Stomach (tissue), 9 donors: ENCODE measurements around the gene RBM19. TPM values are rescaled to one million over a fixed set of nuclear protein-coding genes. Genes with fewer than 3 reads are reported as not detected.

Source experiments
- DNase-seq, 2 donors: peaks; one replicate each; pipeline versions ENCODE4 v3.0.0 to v3.0.0-alpha.2; 2013 to 2019
- H3K27ac ChIP-seq, 5 donors: fragments of 200-600 bp in 4 of 5; sonication (generic) in 4 of 5; one replicate each; pipeline ENCODE4 v1.5.1; 2013 to 2019; ENCODE audit warnings: mild to moderate bottlenecking in 1 of 5, moderate library complexity in 1 of 5
- H3K27me3 ChIP-seq, 3 donors: fragments of 200-600 bp; sonication (generic); one replicate each; pipeline ENCODE4 v1.5.1; 2017 to 2019; ENCODE audit warnings: mixed run types in 1 of 3
- H3K36me3 ChIP-seq, 4 donors: fragments of 200-600 bp; sonication (generic); 1 replicate in 3 of 4; 2 replicates in 1 of 4; pipeline ENCODE4 v1.5.1; 2016 to 2019
- H3K4me1 ChIP-seq, 4 donors: fragments of 200-600 bp; sonication (generic); one replicate each; pipeline ENCODE4 v1.5.1; 2016 to 2019
- H3K4me3 ChIP-seq, 4 donors: fragments of 200-600 bp; sonication (generic) in 3 of 4; one replicate each; pipeline ENCODE4 v1.5.1; 2016 to 2019; ENCODE audit warnings: mild to moderate bottlenecking in 1 of 4
- H3K9me3 ChIP-seq, 4 donors: fragments of 200-600 bp; sonication (generic); one replicate each; pipeline ENCODE4 v1.5.1; 2016 to 2019
- CTCF ChIP-seq, 7 experiments: fragments of 450-650 bp in 4 of 7; fragments of 200-600 bp in 3 of 7; sonication (generic) in 3 of 7; IDR thresholded peaks; one replicate each; pipeline ENCODE4 v1.5.1; 2016 to 2019; ENCODE audit warnings: antibody characterized with exemption in 7 of 7, control low read depth in 2 of 7, mild to moderate bottlenecking in 1 of 7
- EP300 ChIP-seq: sonication (generic); formaldehyde crosslinking; IDR thresholded peaks from one replicate; pipeline ENCODE4 v1.6.1; 2017; ENCODE audit warnings: antibody characterized with exemption
- POLR2A ChIP-seq, 4 donors: fragments of 450-650 bp; IDR thresholded peaks; one replicate each; pipeline ENCODE4 v1.6.1; 2016; ENCODE audit warnings: antibody characterized with exemption in 4 of 4, control low read depth in 2 of 4, mild to moderate bottlenecking in 1 of 4, moderate library complexity in 1 of 4
- POLR2AphosphoS5 ChIP-seq, 3 donors: sonication (generic); formaldehyde crosslinking; IDR thresholded peaks; one replicate each; pipeline ENCODE4 v1.6.1; 2016; ENCODE audit warnings: antibody characterized with exemption in 3 of 3
- WGBS, 5 donors: extraction: QIAGEN DNeasy Blood & Tissue Kit in 3 of 5; methylation state at CpG; one replicate each; pipeline versions ENCODE4 v1.1.5 to v1.1.7; 2013 to 2018; 5-methylcytosine and 5-hydroxymethylcytosine counted together
- intact Hi-C: fragments of 100-400 bp; cut with DNase I; formaldehyde crosslinking; loops from one replicate; pipeline ENCODE4 v1.15.1; 2023; ENCODE audit warnings: low total_unique reads
- polyA plus RNA-seq, 3 donors: library from polyadenylated mRNA; stranded (reverse); fragments of 200-250 nt; gene quantifications; one replicate each; pipeline ENCODE4 v1.2.3, GENCODE V29; 2013
- total RNA-seq, 5 donors: library from RNA; depleted of rRNA; stranded (reverse); fragments of >200 nt; gene quantifications; one replicate each; pipeline versions ENCODE4 v1.1.0 to v1.2.3, GENCODE V29; 2014 to 2016
- donor health status: healthy with polysubstance abuse.
- donor health status: Bipolar disorder and iron deficiency.
- donor health status: healthy.

Gene RBM19
- total and polyA plus RNA-seq, 8 donors: 8.1 to 109 (median 27.3) TPM

- H3K36me3 ChIP-seq: peaks cover 8 to 51% (median 42%) of the 10 kb centered on the region in 4 donors
- no peak for DNase-seq
- WGBS, 5 donors: 92 to 98% (median 95%) methylated on average over 2 of the region's 2 CpGs
- no peak overlapping the region for H3K27ac ChIP-seq
- H3K4me1 ChIP-seq: no peaks in the 10 kb centered on the region
- H3K4me3 ChIP-seq: no peak overlapping the region
- intact Hi-C loops: no loop called here
- TF ChIP-seq CTCF (IDR thresholded peaks at IDR 0.05): no peak
- no peak for TF ChIP-seq POLR2AphosphoS5 (IDR thresholded peaks at IDR 0.05)
- no peak for TF ChIP-seq POLR2A (IDR thresholded peaks at IDR 0.05)
- TF ChIP-seq EP300: no peak
- no peaks in the 10 kb centered on the region for H3K27me3 ChIP-seq
- no peaks in the 10 kb centered on the region for H3K9me3 ChIP-seq
Observed at GRCh38 chr12:113900716-113901115, 65.4 kb downstream of the RBM19 start.

GRCh38 chr12:113899561-113900471, 66.3 kb downstream of the RBM19 start:
- no peak overlapping the region for H3K27ac ChIP-seq
- intact Hi-C loops: no loop called here
- 55 to 67% (median 58%) methylated on average over 31 to 32 of the region's 32 CpGs for WGBS, 5 donors
- H3K36me3 ChIP-seq: peaks cover 8 to 50% (median 42%) of the 10 kb centered on the region in 4 donors
- H3K9me3 ChIP-seq: no peaks in the 10 kb centered on the region
- DNase-seq: peak in 1 of 2 donors; percentile 60
- TF ChIP-seq EP300: no peak
- TF ChIP-seq CTCF (IDR thresholded peaks at IDR 0.05): no peak
- no peak for TF ChIP-seq POLR2A (IDR thresholded peaks at IDR 0.05)
- no peak for TF ChIP-seq POLR2AphosphoS5 (IDR thresholded peaks at IDR 0.05)
- H3K4me1 ChIP-seq: no peaks in the 10 kb centered on the region
- H3K27me3 ChIP-seq: no peaks in the 10 kb centered on the region
- no peak overlapping the region for H3K4me3 ChIP-seq

GRCh38 chr12:113899042-113899560, 67.0 kb downstream of the RBM19 start:
- no peaks in the 10 kb centered on the region for H3K27me3 ChIP-seq
- no peak for TF ChIP-seq POLR2A (IDR thresholded peaks at IDR 0.05)
- H3K4me1 ChIP-seq: no peaks in the 10 kb centered on the region
- WGBS, 5 donors: 76 to 90% (median 81%) methylated on average over 6 of the region's 6 CpGs
- H3K4me3 ChIP-seq: no peak overlapping the region
- no peak overlapping the region for H3K27ac ChIP-seq
- intact Hi-C loops: no loop called here
- DNase-seq: no peak
- H3K36me3 ChIP-seq: peaks cover 8 to 49% (median 38%) of the 10 kb centered on the region in 4 donors
- H3K9me3 ChIP-seq: no peaks in the 10 kb centered on the region

- TF ChIP-seq CTCF (IDR thresholded peaks at IDR 0.05) (no peak), POLR2AphosphoS5 (IDR thresholded peaks at IDR 0.05) (no peak), POLR2A (IDR thresholded peaks at IDR 0.05) (no peak), EP300 (no peak)
- Histone ChIP-seq H3K4me3 (no peak overlapping the region), H3K27ac (no peak overlapping the region), H3K4me1 (no peaks in the 10 kb centered on the region), H3K9me3 (no peaks in the 10 kb centered on the region), H3K27me3 (no peaks in the 10 kb centered on the region), H3K36me3 (peaks cover 9 to 49% (median 35%) of the 10 kb centered on the region in 4 donors)
- 91 to 93% (median 92%) methylated on average over 8 of the region's 8 CpGs for WGBS, 5 donors
- no peak for DNase-seq
- intact Hi-C loops: no loop called here
Observed at GRCh38 chr12:113898466-113898865, 67.7 kb downstream of the RBM19 start.
